ENCODE data around the gene ENPEP.
A peak's percentile ranks its signal among the peaks of the same experiment; 100 is the strongest.
"Not testable (repeated sequence)": the region's sequence is repeated elsewhere in the genome, so short reads cannot be mapped to it uniquely, and the experiment has no call there.

ENPEP gene

DNA sequence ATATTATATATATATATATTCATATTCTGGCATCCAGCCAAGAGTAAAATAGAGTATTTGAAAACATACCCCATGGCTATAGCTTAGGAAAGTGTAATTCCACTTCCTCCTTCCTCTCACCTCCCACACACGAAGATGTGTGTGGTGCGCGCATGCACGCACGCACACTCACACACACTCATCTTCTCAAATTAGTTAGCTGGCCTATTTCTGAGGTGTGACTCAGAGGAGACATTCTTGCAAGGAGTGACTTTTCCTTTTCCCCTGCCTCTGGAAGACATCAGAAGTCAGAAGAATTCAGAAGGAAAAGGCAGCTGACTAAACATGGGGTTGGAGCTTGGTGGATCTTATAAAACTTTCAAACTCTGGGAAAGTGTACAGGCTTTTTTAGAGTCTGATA, 8.8 kb downstream of the ENPEP start:
- no peak for DNase-seq

GRCh38 chr4:110485452-110485851, 9.5 kb downstream of the ENPEP start:
- DNase-seq = no peak

GRCh38 chr4:110486256-110486655, 10.3 kb downstream of the ENPEP start:
- no peak for DNase-seq

- DNase-seq = not testable (repeated sequence)
Measured at GRCh38 chr4:110486850-110487249, 10.9 kb downstream of the ENPEP start.

GRCh38 chr4:110487873-110488272, 11.9 kb downstream of the ENPEP start:
- DNase-seq = no peak

- DNase-seq = no peak
Measured at GRCh38 chr4:110489901-110490508, 14.1 kb downstream of the ENPEP start.

DNA sequence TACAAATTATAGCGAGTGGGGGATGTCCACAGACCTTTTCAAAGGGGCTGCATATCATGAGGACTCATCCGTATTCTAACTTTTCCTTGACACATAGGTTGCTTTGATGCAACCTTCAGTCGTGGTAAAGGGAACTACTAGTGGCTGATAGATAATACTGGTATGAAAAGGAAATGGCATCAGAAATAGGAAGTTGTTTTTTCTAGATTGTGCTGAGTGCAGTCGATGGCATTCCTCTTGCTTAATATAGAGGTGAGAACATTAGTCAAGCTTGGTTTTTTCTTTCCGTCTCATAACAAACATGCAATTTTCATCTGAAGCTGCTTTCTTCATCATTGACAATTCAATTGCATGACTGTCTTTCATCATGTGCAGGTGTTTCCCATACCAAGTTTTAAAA, 16.6 kb downstream of the ENPEP start:
- no peak for DNase-seq

- DNase-seq = no peak
Measured at GRCh38 chr4:110493520-110493919, 17.6 kb downstream of the ENPEP start.

- DNase-seq = no peak
Measured at GRCh38 chr4:110498420-110498819, 22.5 kb downstream of the ENPEP start.

DNA sequence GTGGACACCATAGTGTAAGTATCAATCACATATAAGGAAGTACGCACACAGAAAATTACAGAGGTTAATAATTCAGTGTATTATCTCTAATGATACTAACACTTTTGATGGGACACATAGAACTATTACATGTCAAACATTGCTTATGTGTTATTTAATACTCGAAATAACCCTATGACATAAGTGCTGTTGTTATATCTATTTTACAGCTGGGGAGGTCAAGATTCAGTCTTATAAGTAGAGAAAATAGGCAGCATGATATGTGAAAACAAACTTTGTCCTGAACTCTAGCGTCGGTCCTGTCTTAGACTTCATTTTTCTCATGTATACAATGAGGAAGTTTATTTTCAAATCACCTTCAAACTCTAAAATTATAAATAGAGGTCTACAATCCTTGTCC, 23.2 kb downstream of the ENPEP start:
- no peak for DNase-seq

- DNase-seq = no peak
Measured at GRCh38 chr4:110501826-110502225, 25.9 kb downstream of the ENPEP start.

GRCh38 chr4:110503270-110504083, 27.5 kb downstream of the ENPEP start:
- no peak for DNase-seq

DNA sequence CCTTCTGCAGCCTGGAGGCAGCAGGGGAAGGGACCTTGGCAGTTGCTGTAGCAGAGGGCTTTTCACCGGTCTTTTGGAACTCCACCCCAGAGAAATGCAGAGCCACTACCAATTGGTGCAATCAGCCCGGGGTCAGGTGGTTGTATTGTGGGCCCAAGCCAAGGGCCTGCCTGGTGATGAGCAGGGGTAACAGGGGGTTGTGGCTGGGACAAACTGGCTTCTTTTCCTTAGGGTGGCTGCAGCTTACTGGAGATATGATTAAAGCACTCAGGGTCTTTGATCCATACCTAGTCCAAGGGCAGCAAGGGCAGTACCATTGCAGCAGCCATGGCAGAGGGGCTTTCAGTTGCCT, 28.1 kb downstream of the ENPEP start:
- DNase-seq = no peak

DNA sequence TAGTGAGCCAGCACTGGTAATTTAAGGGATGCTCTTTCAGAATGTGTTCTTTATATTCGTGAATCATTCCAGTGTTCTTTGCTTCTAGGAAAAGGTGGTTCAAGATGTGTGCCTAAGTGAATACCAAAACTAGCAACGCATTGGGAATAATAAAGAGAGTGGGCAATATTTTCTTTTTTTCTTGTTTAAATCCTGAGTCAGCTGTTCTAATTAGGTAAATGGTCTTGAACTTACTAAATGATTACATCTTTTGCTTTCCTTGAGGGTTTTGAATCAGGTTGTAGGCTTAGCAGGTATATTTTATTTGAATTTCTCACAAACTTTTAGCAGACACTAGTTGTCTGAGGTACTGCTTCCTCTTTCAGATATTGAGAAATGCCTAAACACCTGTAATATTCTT, 29.5 kb downstream of the ENPEP start:
- DNase-seq = no peak

- DNase-seq = peak; percentile 1
Measured at GRCh38 chr4:110508827-110509710, 33.1 kb downstream of the ENPEP start.

GRCh38 chr4:110510277-110510676, 34.3 kb downstream of the ENPEP start:
- DNase-seq = no peak

- DNase-seq = peak; percentile 7
Measured at GRCh38 chr4:110510955-110511544, 35.1 kb downstream of the ENPEP start.

DNA sequence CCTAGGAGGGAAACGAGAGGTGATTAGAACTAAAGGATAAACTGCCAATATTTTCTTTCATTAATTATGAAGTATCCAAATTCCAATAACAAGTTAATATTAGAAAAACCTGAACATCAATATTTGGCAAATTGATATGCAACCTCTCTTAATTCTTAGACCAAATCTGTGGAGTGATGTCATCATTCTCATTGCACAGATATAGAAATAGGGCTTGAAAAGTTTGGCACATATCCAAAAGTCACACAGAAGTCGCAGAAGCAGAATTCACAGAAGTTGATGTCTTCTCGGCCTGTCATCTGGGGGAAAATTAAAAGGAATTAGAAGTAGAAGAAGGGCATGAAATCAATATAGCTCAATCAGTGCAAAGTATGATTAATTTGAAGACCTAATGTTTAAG, 36.9 kb downstream of the ENPEP start:
- DNase-seq = no peak

GRCh38 chr4:110514889-110515479, 39.0 kb downstream of the ENPEP start:
- peak; percentile 7 for DNase-seq

GRCh38 chr4:110515676-110516075, 39.7 kb downstream of the ENPEP start:
- no peak for DNase-seq

GRCh38 chr4:110516106-110516922, 40.4 kb downstream of the ENPEP start:
- DNase-seq = peak; percentile 11

DNA sequence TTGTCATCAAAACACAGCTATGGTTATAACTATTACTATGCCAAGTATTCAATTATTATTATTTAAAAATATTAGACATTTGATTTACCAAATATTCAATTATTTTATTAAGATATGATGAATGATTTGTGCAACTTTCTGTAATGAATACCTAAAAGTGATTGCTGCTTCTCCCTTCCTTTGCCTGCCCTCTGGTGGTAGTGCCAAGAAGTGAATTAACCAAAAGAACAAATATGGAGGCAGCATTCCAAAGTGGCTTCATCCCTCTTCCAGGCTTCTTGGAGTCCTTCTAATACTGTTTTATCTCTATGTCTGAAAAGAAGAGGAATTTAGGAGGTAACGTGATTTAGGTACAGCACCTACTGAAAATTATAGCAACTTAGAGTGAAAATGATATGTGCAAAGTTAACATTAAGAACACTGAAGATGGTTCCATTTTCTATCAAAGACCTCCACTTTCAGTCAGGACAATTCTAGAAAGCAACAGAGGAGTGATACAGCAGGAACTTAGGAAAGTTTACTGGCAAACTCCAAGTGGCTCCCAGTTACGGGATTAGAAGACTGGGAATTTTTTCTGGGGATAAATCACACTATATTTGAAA, 43.0 kb downstream of the ENPEP start:
- DNase-seq = no peak

Data from NCI-H748 treated with DMSO at 0.1 percent for 48 hours (cell line).